ENCODE data around the gene FBXL13. TPM values are rescaled to one million over a fixed set of nuclear protein-coding genes. Genes with fewer than 3 reads are reported as not detected.

The FBXL13 gene
- total and polyA plus RNA-seq, 10 of the 15 experiments (the other 5 are each of a cell fraction or from before 2014, with no cell fraction given), result 0.08 to 0.95 (median 0.28) TPM; not detected in 2

DNA sequence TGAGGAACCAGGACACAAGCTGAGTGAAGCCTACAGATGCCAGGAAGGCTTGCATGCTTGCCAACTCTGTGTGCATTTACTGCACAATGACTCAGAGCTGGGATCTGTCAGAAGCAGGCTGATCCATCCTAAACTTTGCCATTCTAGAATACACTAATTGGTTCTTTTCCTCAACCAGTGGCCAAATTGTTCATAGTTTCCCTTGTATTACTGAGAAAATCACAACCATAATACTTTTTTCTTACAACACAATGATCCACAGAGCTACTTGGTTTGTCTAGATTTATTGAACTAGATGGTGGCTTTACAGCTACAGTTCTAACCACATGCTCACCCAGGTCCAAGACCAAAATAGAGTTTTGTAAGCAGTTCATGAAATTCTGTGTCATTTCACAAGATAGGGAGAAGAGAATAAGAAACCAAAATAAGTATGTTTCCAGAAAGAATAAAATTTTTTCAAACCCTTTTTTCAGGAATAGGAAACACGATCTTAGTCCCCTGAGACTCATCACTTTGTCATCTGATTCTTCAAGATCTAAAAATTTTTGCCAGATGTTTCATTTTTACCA, 182.8 kb downstream of the FBXL13 start:
- ChIA-PET CTCF (no interaction called here), RAD21 (ENCODE audit: unreplicated experiment) (interaction anchor here (0.5 kb wide), 1 partner anchor 556 kb away, joined by 3 read pairs; no protein-coding TSS in a partner anchor), POLR2A (no interaction called here), SMC1A (ENCODE audit: uncharacterized antibody, unreplicated experiment) (no interaction called here)
- WGBS (ENCODE audit: insufficient coverage, insufficient replicate concordance, low lambda C conversion rate, missing lambda C conversion rate), result 0% methylated on average over 1 of the region's 1 CpG
- Histone ChIP-seq H3K27ac (ENCODE audit: control insufficient read depth, insufficient read depth) (no peak overlapping the region), H3K79me2 (ENCODE audit: control insufficient read depth, insufficient read depth, low read length) (no peaks in the 10 kb centered on the region), H3K4me3 (no peak overlapping the region), H2AFZ (ENCODE audit: control insufficient read depth, low read depth, low read length) (no peak overlapping the region), H3K27me3 (replicated peaks in 1 of 2; ENCODE audit: control insufficient read depth in 2 of 2, insufficient read depth in 2 of 2, low read length in 1 of 2) (no peaks in the 10 kb centered on the region), H3K9ac (ENCODE audit: control insufficient read depth, insufficient read depth, low read length) (no peak overlapping the region), H3K9me3 (replicated peaks; ENCODE audit: control insufficient read depth, insufficient read depth, low read length) (no peaks in the 10 kb centered on the region), H3K36me3 (ENCODE audit: control insufficient read depth in 2 of 2, insufficient read depth in 2 of 2, low read length in 1 of 2) (no peaks in the 10 kb centered on the region), H3K4me1 (ENCODE audit: control insufficient read depth, insufficient read depth, low read length) (no peaks in the 10 kb centered on the region), H4K20me1 (ENCODE audit: control insufficient read depth, insufficient read depth) (no peaks in the 10 kb centered on the region), H3K4me2 (ENCODE audit: control insufficient read depth, insufficient read depth) (no peak overlapping the region)
- DNase-seq (ENCODE audit: low read depth, low spot score) (no peak), ATAC-seq (no peak), FAIRE-seq (no peak)
- BruUV-seq (replicated peaks), result no TSS peak
- in situ Hi-C loops (cut with MboI) (no loop called here), intact Hi-C loops (cut with micrococcal nuclease; ENCODE audit: unreplicated experiment) (no loop called here)
- TF ChIP-seq MTA3 (IDR thresholded peaks at IDR 0.05; ENCODE audit: borderline replicate concordance, low read length), result no peak

DNA sequence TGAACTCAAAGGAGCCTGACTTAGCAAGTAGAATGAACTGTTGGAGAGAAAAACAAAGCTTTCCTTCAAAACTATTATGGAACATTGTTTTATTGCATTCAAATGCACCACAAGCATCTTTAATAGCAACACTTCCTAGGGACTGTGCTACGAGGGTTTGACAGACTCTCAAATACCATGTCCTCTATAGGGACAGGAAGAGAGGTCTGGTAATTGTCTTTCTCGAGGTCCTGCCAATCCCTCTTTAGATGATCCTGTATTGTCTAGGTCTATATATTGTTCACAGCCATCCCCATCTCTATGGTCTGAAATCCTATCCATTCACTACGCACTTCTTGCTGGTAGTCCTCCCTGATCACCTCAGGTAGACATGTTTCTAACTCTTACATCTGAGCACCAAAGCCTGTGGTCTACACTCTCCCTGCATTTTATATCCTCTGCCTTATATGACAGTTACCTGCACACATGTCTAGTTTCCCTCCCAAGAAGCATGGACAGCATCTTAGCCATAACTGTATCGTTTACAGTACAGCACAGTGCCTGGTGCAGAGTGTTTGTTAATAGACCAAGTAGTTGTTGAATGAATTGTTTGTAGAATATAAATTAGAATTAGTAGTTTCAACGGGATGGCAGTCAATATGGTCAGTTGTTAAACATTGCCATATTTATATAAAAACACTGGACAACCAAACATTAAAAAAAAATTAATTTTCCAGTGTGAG, 183.5 kb downstream of the FBXL13 start:
- WGBS (ENCODE audit: insufficient coverage, insufficient replicate concordance, low lambda C conversion rate, missing lambda C conversion rate), result 19% methylated on average over 5 of the region's 5 CpGs
- no peak for TF ChIP-seq IKZF2 (IDR thresholded peaks at IDR 0.05)
- TF ChIP-seq, protein P1, sequence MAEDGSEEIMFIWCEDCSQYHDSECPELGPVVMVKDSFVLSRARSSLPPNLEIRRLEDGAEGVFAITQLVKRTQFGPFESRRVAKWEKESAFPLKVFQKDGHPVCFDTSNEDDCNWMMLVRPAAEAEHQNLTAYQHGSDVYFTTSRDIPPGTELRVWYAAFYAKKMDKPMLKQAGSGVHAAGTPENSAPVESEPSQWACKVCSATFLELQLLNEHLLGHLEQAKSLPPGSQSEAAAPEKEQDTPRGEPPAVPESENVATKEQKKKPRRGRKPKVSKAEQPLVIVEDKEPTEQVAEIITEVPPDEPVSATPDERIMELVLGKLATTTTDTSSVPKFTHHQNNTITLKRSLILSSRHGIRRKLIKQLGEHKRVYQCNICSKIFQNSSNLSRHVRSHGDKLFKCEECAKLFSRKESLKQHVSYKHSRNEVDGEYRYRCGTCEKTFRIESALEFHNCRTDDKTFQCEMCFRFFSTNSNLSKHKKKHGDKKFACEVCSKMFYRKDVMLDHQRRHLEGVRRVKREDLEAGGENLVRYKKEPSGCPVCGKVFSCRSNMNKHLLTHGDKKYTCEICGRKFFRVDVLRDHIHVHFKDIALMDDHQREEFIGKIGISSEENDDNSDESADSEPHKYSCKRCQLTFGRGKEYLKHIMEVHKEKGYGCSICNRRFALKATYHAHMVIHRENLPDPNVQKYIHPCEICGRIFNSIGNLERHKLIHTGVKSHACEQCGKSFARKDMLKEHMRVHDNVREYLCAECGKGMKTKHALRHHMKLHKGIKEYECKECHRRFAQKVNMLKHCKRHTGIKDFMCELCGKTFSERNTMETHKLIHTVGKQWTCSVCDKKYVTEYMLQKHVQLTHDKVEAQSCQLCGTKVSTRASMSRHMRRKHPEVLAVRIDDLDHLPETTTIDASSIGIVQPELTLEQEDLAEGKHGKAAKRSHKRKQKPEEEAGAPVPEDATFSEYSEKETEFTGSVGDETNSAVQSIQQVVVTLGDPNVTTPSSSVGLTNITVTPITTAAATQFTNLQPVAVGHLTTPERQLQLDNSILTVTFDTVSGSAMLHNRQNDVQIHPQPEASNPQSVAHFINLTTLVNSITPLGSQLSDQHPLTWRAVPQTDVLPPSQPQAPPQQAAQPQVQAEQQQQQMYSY (CRISPR knock-in tag; IDR thresholded peaks at IDR 0.05), result no peak
- no peak for TF ChIP-seq MEF2B (IDR thresholded peaks at IDR 0.05; ENCODE audit: partially characterized antibody, poor library complexity, severe bottlenecking)
- no peak for TF ChIP-seq SUZ12 (IDR thresholded peaks at IDR 0.05; ENCODE audit: unreplicated experiment)
- no peak for TF ChIP-seq ZNF217 (IDR thresholded peaks at IDR 0.05)
- TF ChIP-seq, protein P2, sequence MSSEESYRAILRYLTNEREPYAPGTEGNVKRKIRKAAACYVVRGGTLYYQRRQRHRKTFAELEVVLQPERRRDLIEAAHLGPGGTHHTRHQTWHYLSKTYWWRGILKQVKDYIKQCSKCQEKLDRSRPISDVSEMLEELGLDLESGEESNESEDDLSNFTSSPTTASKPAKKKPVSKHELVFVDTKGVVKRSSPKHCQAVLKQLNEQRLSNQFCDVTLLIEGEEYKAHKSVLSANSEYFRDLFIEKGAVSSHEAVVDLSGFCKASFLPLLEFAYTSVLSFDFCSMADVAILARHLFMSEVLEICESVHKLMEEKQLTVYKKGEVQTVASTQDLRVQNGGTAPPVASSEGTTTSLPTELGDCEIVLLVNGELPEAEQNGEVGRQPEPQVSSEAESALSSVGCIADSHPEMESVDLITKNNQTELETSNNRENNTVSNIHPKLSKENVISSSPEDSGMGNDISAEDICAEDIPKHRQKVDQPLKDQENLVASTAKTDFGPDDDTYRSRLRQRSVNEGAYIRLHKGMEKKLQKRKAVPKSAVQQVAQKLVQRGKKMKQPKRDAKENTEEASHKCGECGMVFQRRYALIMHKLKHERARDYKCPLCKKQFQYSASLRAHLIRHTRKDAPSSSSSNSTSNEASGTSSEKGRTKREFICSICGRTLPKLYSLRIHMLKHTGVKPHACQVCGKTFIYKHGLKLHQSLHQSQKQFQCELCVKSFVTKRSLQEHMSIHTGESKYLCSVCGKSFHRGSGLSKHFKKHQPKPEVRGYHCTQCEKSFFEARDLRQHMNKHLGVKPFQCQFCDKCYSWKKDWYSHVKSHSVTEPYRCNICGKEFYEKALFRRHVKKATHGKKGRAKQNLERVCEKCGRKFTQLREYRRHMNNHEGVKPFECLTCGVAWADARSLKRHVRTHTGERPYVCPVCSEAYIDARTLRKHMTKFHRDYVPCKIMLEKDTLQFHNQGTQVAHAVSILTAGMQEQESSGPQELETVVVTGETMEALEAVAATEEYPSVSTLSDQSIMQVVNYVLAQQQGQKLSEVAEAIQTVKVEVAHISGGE (CRISPR knock-in tag; IDR thresholded peaks at IDR 0.05), result no peak
- no peaks in the 10 kb centered on the region for H3K27me3 ChIP-seq (replicated peaks in 1 of 2; ENCODE audit: control insufficient read depth in 2 of 2, insufficient read depth in 2 of 2, low read length in 1 of 2)
- H3K4me1 ChIP-seq (ENCODE audit: control insufficient read depth, insufficient read depth, low read length), result no peaks in the 10 kb centered on the region
- H3K9me3 ChIP-seq (replicated peaks; ENCODE audit: control insufficient read depth, insufficient read depth, low read length), result no peaks in the 10 kb centered on the region
- ChIA-PET RAD21 (ENCODE audit: unreplicated experiment) (no interaction called here), CTCF (no interaction called here), POLR2A (no interaction called here), SMC1A (ENCODE audit: uncharacterized antibody, unreplicated experiment) (no interaction called here)
- H2AFZ ChIP-seq (ENCODE audit: control insufficient read depth, low read depth, low read length), result no peak overlapping the region
- BruUV-seq (replicated peaks), result no TSS peak
- DNase-seq (ENCODE audit: low read depth, low spot score), result no peak
- in situ Hi-C loops (cut with MboI), result no loop called here
- no peaks in the 10 kb centered on the region for H4K20me1 ChIP-seq (ENCODE audit: control insufficient read depth, insufficient read depth)
- no peak overlapping the region for H3K9ac ChIP-seq (ENCODE audit: control insufficient read depth, insufficient read depth, low read length)
- H3K4me2 ChIP-seq (ENCODE audit: control insufficient read depth, insufficient read depth), result no peak overlapping the region
- ATAC-seq, result no peak
- FAIRE-seq, result no peak
- H3K36me3 ChIP-seq (ENCODE audit: control insufficient read depth in 2 of 2, insufficient read depth in 2 of 2, low read length in 1 of 2), result no peaks in the 10 kb centered on the region
- no peak overlapping the region for H3K4me3 ChIP-seq
- no peak overlapping the region for H3K27ac ChIP-seq (ENCODE audit: control insufficient read depth, insufficient read depth)
- H3K79me2 ChIP-seq (ENCODE audit: control insufficient read depth, insufficient read depth, low read length), result no peaks in the 10 kb centered on the region
- intact Hi-C loops (cut with micrococcal nuclease; ENCODE audit: unreplicated experiment), result no loop called here

Measured in GM12878 (cell line).